Hepatocyte (in vitro differentiated cells): ENCODE measurements around the gene MACROD2.

Experiments used
- EZH2phosphoT487 ChIP-seq: fragments of 200-600 bp; sonication (generic); IDR thresholded peaks from one replicate; pipeline ENCODE4 v1.6.1; 2018; ENCODE audit warnings: antibody characterized with exemption, mild to moderate bottlenecking, low read depth, moderate library complexity; ENCODE audit not compliant: unreplicated experiment, severe bottlenecking
- TF ChIP-seq, protein P1 (sequence below): fragments of 200-600 bp; sonication (generic); IDR thresholded peaks from 2 replicates; pipeline ENCODE4 v1.5.1; 2016; ENCODE audit warnings: antibody characterized with exemption, mild to moderate bottlenecking; ENCODE audit not compliant: poor library complexity

DNA sequence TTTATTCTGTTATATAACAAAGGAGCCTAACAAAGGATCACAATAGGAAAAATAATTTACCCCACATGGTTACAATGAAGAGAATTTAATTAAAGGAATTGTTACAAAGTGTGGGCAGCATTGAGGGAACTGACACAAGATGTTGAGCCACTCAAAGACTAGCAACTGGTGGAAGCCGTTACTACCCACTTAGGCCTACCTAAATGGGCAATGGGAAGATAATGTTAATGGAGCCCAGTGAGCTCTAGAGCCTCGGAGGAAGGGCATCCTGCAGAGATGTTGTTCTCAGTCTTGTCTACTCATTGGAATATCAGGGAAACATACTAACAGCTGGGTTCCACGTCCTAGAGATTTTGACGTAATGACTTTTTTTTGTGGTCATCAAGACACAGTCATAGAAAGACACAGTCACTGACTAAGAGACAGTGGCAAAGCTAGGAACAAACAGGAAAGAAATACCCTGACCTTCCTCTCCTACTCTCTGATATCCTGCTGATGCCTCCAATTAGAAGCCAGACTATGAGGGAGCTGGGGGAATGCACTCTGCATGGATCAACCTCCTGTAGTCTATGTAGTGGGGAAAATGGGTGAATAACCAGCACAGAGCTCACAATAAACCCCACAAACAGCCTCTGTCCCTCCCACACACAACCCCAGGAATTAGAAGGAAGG, 865.8 kb downstream of the MACROD2 start:
- TF ChIP-seq, protein P1, sequence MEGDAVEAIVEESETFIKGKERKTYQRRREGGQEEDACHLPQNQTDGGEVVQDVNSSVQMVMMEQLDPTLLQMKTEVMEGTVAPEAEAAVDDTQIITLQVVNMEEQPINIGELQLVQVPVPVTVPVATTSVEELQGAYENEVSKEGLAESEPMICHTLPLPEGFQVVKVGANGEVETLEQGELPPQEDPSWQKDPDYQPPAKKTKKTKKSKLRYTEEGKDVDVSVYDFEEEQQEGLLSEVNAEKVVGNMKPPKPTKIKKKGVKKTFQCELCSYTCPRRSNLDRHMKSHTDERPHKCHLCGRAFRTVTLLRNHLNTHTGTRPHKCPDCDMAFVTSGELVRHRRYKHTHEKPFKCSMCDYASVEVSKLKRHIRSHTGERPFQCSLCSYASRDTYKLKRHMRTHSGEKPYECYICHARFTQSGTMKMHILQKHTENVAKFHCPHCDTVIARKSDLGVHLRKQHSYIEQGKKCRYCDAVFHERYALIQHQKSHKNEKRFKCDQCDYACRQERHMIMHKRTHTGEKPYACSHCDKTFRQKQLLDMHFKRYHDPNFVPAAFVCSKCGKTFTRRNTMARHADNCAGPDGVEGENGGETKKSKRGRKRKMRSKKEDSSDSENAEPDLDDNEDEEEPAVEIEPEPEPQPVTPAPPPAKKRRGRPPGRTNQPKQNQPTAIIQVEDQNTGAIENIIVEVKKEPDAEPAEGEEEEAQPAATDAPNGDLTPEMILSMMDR: no peak
- TF ChIP-seq EZH2phosphoT487: no peak
